Measurements from ENCODE around the gene LIMCH1. TPM values are rescaled to one million over a fixed set of nuclear protein-coding genes. Genes with fewer than 3 reads are reported as not detected.

The LIMCH1 gene
- total and polyA plus RNA-seq, 2 of the 8 experiments (the other 6 are each of a cell fraction or from before 2014, with no cell fraction given), result 2.7 to 3.0 TPM

DNA sequence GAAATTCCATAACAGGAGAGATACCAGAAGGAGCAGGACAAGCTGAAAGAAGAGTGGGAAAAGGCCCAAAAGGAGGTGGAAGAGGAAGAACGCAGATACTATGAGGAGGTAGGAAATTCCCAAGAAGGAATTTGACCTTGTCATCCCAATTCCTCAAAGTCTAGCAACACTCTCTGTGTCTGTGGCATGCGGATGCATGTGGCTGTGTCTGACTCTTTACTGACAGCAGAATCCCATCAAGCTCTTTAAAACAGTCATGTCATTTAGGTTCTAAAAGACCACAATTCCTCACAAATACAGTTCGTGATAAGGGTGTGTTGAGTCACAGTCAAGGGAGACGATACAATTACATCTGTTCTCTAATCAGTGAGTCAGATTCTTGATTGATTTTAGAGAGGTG is 142.0 kb downstream of the LIMCH1 start:
- Histone ChIP-seq H3K9ac (replicated peaks in 1 of 4; ENCODE audit: extremely low read depth in 1 of 4, low read depth in 3 of 4, low read length in 3 of 4) (no peak overlapping the region), H3K14ac (ENCODE audit: insufficient read length) (no peak overlapping the region), H2BK120ac (replicated peaks; ENCODE audit: low read depth, low read length) (no peak overlapping the region), H2BK12ac (ENCODE audit: low read depth, low read length) (no peak overlapping the region), H4K91ac (replicated peaks; ENCODE audit: insufficient read length, low read length) (no peak overlapping the region), H3K4me3 (ENCODE audit: extremely low read depth in 1 of 4, insufficient read depth in 2 of 4, low read depth in 3 of 4, low read length in 4 of 4) (no peak overlapping the region), H2AFZ (ENCODE audit: low read length) (no peak overlapping the region), H4K5ac (ENCODE audit: insufficient read length, low read depth, low read length) (no peak overlapping the region), H3K9me3 (ENCODE audit: insufficient read depth in 2 of 2, low read depth in 1 of 2, low read length in 1 of 2) (no peaks in the 10 kb centered on the region), H3K4ac (replicated peaks; ENCODE audit: insufficient read length, low read depth, low read length) (no peak overlapping the region), H3K79me2 (ENCODE audit: control insufficient read depth in 1 of 2, insufficient read depth in 2 of 2, low read length in 2 of 2) (no peaks in the 10 kb centered on the region), H4K20me1 (replicated peaks in 1 of 2; ENCODE audit: control insufficient read depth in 1 of 2, insufficient read depth in 2 of 2, low read length in 2 of 2) (no peaks in the 10 kb centered on the region), H3K36me3 (ENCODE audit: control insufficient read depth in 2 of 4, insufficient read depth in 4 of 4, low read length in 3 of 4) (no peaks in the 10 kb centered on the region; a peak in 1 of 8 replicates), H3K4me1 (replicated peaks in 1 of 4; ENCODE audit: control insufficient read depth in 3 of 4, insufficient read depth in 4 of 4, low read length in 3 of 4) (no peaks in the 10 kb centered on the region), H3K4me2 (ENCODE audit: insufficient read depth in 1 of 2, low read depth in 2 of 2, low read length in 2 of 2) (no peak overlapping the region), H3K27me3 (replicated peaks in 1 of 4; ENCODE audit: control insufficient read depth in 3 of 4, extremely low read depth in 1 of 4, insufficient read depth in 3 of 4, low read length in 3 of 4) (no peaks in the 10 kb centered on the region), H2BK20ac (ENCODE audit: low read length) (no peak overlapping the region), H3K23ac (ENCODE audit: insufficient read length) (no peak overlapping the region), H3K23me2 (ENCODE audit: low read depth, low read length) (no peaks in the 10 kb centered on the region), H3K18ac (ENCODE audit: extremely low read depth, low read length) (no peak overlapping the region), H3K56ac (replicated peaks; ENCODE audit: insufficient read length, low read depth, low read length) (no peak overlapping the region), H3K79me1 (ENCODE audit: low read depth, low read length) (no peaks in the 10 kb centered on the region), H2BK5ac (ENCODE audit: low read depth, low read length) (no peak overlapping the region), H2AK5ac (ENCODE audit: low read depth, low read length) (no peak overlapping the region), H2BK15ac (ENCODE audit: low read length) (no peak overlapping the region), H4K8ac (ENCODE audit: extremely low read depth, insufficient read depth, low read length) (no peak overlapping the region), H3K27ac (ENCODE audit: low read depth, low read length) (no peak overlapping the region)
- ChIA-PET POLR2A (ENCODE audit: partially characterized antibody) (no interaction called here), CTCF (ENCODE audit: partially characterized antibody) (interaction anchor here (0.8 to 1.5 kb wide), 2 partner anchors 13 to 18 kb away, joined by 3 to 4 read pairs; no protein-coding TSS in a partner anchor)
- FAIRE-seq (no peak), DNase-seq (ENCODE audit: low read depth in 1 of 2, low spot score in 2 of 2) (no peak)
- WGBS, 2 experiments (ENCODE audit: extremely low coverage in 1 of 2, insufficient coverage in 1 of 2, insufficient read length in 1 of 2, insufficient replicate concordance in 2 of 2, low coverage in 1 of 2, low lambda C conversion rate in 2 of 2, missing lambda C conversion rate in 1 of 2), result 88% methylated on average over 4 of the region's 4 CpGs; no CpG with 5 or more reads in 1 of the 2 experiments
- no peak for TF ChIP-seq TAF7 (optimal IDR thresholded peaks at IDR 0.05; ENCODE audit: borderline replicate concordance, low read depth, low read length)
- TF ChIP-seq EGR1 (IDR thresholded peaks at IDR 0.05; ENCODE audit: borderline replicate concordance, low read depth, low read length), result no peak
- TF ChIP-seq SP2 (IDR thresholded peaks at IDR 0.05; ENCODE audit: low read length), result no peak
- TF ChIP-seq JUND (IDR thresholded peaks at IDR 0.05; ENCODE audit: low read length), result no peak
- TF ChIP-seq, protein P1, sequence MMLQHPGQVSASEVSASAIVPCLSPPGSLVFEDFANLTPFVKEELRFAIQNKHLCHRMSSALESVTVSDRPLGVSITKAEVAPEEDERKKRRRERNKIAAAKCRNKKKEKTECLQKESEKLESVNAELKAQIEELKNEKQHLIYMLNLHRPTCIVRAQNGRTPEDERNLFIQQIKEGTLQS (IDR thresholded peaks at IDR 0.05; ENCODE audit: insufficient read depth, low read depth, low read length), result no peak
- TF ChIP-seq YY1 (IDR thresholded peaks at IDR 0.05; ENCODE audit: low read depth, low read length), result no peak
- TF ChIP-seq BRCA1 (IDR thresholded peaks at IDR 0.05; ENCODE audit: low read depth, low read length), result no peak
- no peak for TF ChIP-seq TEAD4 (IDR thresholded peaks at IDR 0.05; ENCODE audit: low read depth, low read length)
- no peak for TF ChIP-seq SIRT6 (IDR thresholded peaks at IDR 0.05; ENCODE audit: low read length)
- TF ChIP-seq CBX8 (IDR thresholded peaks at IDR 0.05; ENCODE audit: borderline replicate concordance, low read depth, low read length), result no peak
